Measurements from ENCODE around the gene LRMDA.

LRMDA gene

DNA sequence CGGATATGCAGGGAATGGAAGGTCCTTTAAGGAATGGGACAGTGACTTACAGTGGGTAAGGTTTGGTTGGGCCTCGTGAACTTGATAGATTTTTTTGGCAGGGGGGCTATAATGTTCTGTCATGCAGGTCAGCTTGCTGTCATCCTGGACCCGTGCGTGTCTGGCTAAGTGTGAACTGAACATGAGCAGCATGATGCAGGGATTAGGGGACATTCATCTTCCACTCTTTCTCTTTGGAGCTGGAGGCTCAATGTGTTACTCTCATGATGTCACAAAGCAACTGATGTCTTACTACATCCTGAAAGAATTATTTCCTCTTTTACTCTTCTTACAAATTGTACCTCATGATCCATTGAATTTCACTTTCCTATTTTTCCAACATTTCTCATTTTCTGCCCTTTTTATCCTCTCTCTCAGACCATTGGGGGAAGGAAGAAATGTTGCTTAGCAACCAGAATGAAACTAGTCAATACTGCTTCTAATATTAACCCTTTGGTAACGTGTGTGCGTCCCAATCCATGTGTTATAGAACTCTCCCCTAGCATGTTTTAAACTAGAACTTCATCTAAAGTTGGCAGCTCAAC is 549.1 kb downstream of the LRMDA start:
- DNase-seq (ENCODE audit: low read depth) = no peak

DNA sequence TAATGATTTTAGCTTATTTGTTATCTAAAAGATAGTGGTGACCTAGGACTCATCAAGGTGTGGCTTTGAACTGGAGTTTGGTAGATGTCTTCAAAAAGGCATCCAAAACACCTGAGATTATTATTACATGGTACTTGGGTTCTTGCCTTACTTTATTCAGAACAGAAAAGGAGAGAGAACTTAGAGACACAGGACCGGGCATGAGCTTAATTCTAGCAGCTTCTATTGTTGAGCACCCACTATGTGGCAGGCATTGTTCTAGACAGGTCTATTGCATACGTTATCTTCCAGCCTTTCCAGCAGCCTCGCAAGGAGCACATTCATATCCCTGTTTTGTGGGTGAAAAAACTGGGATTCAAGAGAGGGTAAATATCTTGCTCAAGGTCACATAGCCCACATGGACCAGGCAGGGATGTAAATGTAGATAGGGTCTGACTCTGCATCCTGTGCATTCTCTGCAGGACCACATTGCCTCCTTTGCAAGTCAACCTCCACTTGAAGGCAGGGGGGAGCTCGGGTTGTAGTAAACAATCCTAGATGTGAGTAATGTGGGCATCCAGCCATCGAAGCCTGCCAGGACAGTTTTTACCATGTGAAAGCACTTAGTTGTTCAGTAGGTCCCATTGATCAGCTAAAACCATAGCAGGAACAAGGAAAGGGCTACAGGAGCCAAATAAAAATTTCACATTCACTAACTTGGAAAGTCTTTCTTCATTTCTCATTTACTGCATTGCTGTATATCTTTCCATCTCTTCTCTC is 551.4 kb downstream of the LRMDA start:
- TF ChIP-seq, protein P1, sequence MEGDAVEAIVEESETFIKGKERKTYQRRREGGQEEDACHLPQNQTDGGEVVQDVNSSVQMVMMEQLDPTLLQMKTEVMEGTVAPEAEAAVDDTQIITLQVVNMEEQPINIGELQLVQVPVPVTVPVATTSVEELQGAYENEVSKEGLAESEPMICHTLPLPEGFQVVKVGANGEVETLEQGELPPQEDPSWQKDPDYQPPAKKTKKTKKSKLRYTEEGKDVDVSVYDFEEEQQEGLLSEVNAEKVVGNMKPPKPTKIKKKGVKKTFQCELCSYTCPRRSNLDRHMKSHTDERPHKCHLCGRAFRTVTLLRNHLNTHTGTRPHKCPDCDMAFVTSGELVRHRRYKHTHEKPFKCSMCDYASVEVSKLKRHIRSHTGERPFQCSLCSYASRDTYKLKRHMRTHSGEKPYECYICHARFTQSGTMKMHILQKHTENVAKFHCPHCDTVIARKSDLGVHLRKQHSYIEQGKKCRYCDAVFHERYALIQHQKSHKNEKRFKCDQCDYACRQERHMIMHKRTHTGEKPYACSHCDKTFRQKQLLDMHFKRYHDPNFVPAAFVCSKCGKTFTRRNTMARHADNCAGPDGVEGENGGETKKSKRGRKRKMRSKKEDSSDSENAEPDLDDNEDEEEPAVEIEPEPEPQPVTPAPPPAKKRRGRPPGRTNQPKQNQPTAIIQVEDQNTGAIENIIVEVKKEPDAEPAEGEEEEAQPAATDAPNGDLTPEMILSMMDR (conservative IDR thresholded peaks at IDR 0.05; ENCODE audit: low read depth, low read length) = no peak
- H3K4me3 ChIP-seq (ENCODE audit: low read depth, low read length) = no peak overlapping the region
- DNase-seq (ENCODE audit: low read depth) = peak; percentile 10

More for the DNA sequence above, 549.1 kb downstream of the LRMDA start:
- TF ChIP-seq, protein P1 (conservative IDR thresholded peaks at IDR 0.05; ENCODE audit: low read depth, low read length) = no peak
- H3K4me3 ChIP-seq (ENCODE audit: low read depth, low read length) = no peak overlapping the region

DNA sequence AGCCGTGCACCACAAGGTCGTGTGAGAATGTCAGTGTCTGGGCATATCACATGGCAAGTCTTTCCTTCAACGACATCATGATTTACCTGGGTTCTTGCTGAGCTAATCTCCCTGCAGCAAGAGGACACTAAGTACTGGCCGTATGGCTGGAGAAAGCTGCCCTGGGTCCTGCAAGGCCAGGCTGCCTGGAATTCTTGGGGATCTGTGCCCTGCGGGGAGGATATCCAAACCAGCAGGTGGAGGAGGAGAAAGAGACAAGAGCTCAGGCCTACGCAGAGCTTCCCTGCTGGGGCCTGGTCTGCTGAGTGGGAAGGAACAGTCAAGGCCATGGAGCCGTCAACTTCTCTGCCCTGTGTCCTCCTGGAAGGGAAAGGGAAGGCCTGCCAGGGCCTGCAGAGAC is 552.6 kb downstream of the LRMDA start:
- TF ChIP-seq, protein P1 (conservative IDR thresholded peaks at IDR 0.05; ENCODE audit: low read depth, low read length) = no peak
- H3K4me3 ChIP-seq (ENCODE audit: low read depth, low read length) = no peak overlapping the region

DNA sequence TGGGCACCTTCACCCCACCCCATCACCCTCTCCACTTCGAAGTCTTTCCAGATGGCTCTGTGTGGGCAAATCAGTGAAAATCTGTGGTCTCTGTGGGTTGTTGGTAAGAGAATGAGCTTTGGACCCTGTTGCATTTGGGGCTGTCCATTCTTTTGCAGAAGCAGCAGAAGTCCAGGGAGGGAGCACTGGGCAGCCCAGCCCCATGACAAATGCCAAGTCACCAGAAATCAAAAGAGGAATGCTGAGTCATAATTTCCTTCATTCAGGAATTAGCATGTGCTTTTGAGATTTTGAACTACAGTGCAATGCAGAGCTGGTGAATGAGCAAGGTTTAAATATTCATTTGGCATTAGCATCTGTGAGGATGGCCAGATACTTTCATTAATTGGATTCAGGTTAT is 556.2 kb downstream of the LRMDA start:
- TF ChIP-seq, protein P1 (conservative IDR thresholded peaks at IDR 0.05; ENCODE audit: low read depth, low read length) = no peak
- no peak overlapping the region for H3K4me3 ChIP-seq (ENCODE audit: low read depth, low read length)
- DNase-seq (ENCODE audit: low read depth) = peak; percentile 3

More for the DNA sequence above, 552.6 kb downstream of the LRMDA start:
- no peak for DNase-seq (ENCODE audit: low read depth)

DNA sequence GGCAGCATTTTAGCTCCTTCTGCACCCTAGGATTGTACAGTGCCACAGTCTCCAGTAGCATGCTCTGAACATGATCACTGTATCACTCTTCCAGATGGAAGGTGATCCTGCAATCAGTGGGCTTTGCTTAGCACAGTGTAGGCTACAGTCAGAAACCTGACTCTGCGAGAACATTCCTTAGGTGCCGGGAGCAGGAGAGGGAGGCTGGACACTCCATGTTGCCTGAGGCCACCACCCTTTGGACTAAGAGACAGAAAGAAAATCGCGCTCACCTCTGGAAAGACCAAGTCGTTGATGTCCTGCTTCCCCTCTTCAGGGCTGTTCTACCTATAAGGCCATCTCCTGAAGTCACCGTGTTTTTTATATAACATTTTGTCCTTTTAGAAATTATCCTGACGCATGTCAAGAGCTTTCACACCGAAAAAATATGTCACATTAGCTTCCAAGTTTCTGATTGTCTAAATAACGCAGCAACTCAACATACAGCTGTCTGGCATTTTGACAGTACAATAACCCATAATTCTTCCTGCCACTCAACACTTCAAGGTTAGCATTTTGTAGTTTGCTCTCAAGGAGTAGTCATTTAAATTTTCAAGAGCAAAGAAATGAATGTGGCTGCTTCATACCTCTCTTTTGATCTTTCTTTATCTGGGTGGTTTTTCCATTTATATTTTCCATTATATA is 563.1 kb downstream of the LRMDA start:
- TF ChIP-seq, protein P1 (conservative IDR thresholded peaks at IDR 0.05; ENCODE audit: low read depth, low read length) = no peak
- no peak for DNase-seq (ENCODE audit: low read depth)
- no peak overlapping the region for H3K4me3 ChIP-seq (ENCODE audit: low read depth, low read length)

DNA sequence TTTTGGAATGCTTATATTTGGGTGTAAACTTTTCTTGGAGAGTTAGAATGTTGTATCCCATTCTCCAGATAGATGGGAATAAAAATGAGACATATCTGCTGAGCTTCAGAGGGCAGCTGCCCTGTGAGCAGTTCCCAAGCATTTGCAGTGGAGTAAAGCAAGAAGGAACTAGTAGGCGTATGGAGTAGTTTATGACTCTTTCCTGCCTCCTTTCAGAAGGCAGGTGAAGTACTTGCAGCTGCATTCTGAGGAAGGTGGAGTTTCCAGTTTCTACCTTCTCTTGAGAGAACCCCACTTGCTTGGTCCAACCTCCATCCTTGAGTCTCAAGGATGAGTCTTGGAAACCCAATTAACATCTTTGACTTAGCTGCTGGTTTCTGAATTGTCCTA is 563.6 kb downstream of the LRMDA start:
- TF ChIP-seq, protein P1 (conservative IDR thresholded peaks at IDR 0.05; ENCODE audit: low read depth, low read length) = no peak
- H3K4me3 ChIP-seq (ENCODE audit: low read depth, low read length) = no peak overlapping the region
- DNase-seq (ENCODE audit: low read depth) = no peak
